ENCODE measurements around the gene CPM. TPM values are rescaled to one million over a fixed set of nuclear protein-coding genes. Genes with fewer than 3 reads are reported as not detected.

Gene CPM
- total and polyA plus RNA-seq, 10 of the 15 experiments (the other 5 are each of a cell fraction or from before 2014, with no cell fraction given): 0.06 to 1.7 (median 0.41) TPM

DNA sequence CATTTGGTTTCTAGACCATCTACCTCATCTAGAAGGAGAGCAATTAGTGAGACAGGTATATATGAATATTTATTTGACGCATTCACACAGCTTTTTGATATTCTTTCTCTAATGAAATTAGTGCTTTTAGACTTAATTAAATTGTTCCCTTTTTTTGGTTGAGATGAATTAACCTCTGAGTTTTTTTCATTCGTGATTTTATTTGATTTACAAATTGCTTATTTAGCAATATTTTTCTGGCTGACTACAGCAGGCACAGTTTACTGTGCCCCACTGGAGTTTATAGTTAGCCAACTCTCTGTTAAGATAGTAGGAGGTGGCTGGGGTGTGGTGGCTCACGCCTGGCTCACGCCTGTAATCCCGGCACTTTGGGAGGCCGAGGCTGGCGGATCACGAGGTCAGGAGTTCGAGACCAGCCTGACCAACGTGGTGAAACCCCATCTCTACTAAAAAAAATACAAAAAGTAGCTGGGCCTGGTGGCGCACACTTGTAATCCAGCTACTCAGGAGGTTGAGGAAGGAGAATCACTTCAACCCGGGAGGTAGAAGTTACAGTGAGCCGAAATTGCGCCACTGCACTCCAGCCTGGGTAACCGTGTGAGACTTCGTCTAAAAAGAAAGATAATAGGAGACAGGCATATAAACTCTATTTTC is 108.2 kb downstream of the CPM start:
- RAD21 ChIA-PET (ENCODE audit: unreplicated experiment): no interaction called here

More for the DNA sequence above, 108.2 kb downstream of the CPM start:
- peaks cover 12% of the 10 kb centered on the region for H3K79me2 ChIP-seq (ENCODE audit: control insufficient read depth, insufficient read depth, low read length)
- in situ Hi-C loops (cut with MboI): no loop called here
- intact Hi-C loops (cut with micrococcal nuclease; ENCODE audit: unreplicated experiment): no loop called here
- CTCF ChIA-PET: interaction anchor here (0.8 to 1.3 kb wide), 3 partner anchors 9 to 12 kb away, joined by 3 to 4 read pairs (median 4); no protein-coding TSS in a partner anchor
- no peak overlapping the region for H2AFZ ChIP-seq (ENCODE audit: control insufficient read depth, low read depth, low read length)
- H3K9ac ChIP-seq (ENCODE audit: control insufficient read depth, insufficient read depth, low read length): no peak overlapping the region
- H3K4me1 ChIP-seq (ENCODE audit: control insufficient read depth, insufficient read depth, low read length): no peaks in the 10 kb centered on the region
- H3K4me2 ChIP-seq (ENCODE audit: control insufficient read depth, insufficient read depth): no peak overlapping the region
- no TSS peak for BruUV-seq (replicated peaks)
- SMC1A ChIA-PET (ENCODE audit: uncharacterized antibody, unreplicated experiment): no interaction called here
- POLR2A ChIA-PET: interaction anchor here (1.2 kb wide), 1 partner anchor 10 kb away, joined by 3 read pairs; no protein-coding TSS in a partner anchor
- 99% methylated on average over 16 of the region's 16 CpGs for WGBS (ENCODE audit: insufficient coverage, insufficient replicate concordance, low lambda C conversion rate, missing lambda C conversion rate)
- no peaks in the 10 kb centered on the region for H3K27me3 ChIP-seq (replicated peaks in 1 of 2; ENCODE audit: control insufficient read depth in 2 of 2, insufficient read depth in 2 of 2, low read length in 1 of 2)
- no peak overlapping the region for H3K4me3 ChIP-seq
- no peaks in the 10 kb centered on the region for H4K20me1 ChIP-seq (ENCODE audit: control insufficient read depth, insufficient read depth)
- H3K9me3 ChIP-seq (replicated peaks; ENCODE audit: control insufficient read depth, insufficient read depth, low read length): no peaks in the 10 kb centered on the region
- TF ChIP-seq SMAD5 (IDR thresholded peaks at IDR 0.05; ENCODE audit: low read depth) (no peak), POLR2A (IDR thresholded peaks at IDR 0.05; ENCODE audit: low read depth, low read length) (no peak), ETV6 (conservative IDR thresholded peaks at IDR 0.05 in 1 of 2, IDR thresholded peaks at IDR 0.05 in 1 of 2; ENCODE audit: borderline replicate concordance in 1 of 2, low read depth in 1 of 2) (no peak), JUNB (IDR thresholded peaks at IDR 0.05) (no peak), MEF2B (IDR thresholded peaks at IDR 0.05; ENCODE audit: partially characterized antibody, poor library complexity, severe bottlenecking) (no peak), YY1 (IDR thresholded peaks at IDR 0.05; ENCODE audit: low read depth, low read length) (no peak), NBN (IDR thresholded peaks at IDR 0.05) (no peak), SMC3 (IDR thresholded peaks at IDR 0.05; ENCODE audit: borderline replicate concordance, low read length) (no peak), ZNF384 (IDR thresholded peaks at IDR 0.05; ENCODE audit: borderline replicate concordance, low read depth, low read length) (no peak), TCF7 (IDR thresholded peaks at IDR 0.05; ENCODE audit: borderline replicate concordance) (no peak), FOXM1 (IDR thresholded peaks at IDR 0.05; ENCODE audit: low read depth, low read length) (no peak), RB1 (IDR thresholded peaks at IDR 0.05; ENCODE audit: borderline replicate concordance) (no peak), SREBF2 (IDR thresholded peaks at IDR 0.05; ENCODE audit: low read length) (no peak)
- TF ChIP-seq, protein P1, sequence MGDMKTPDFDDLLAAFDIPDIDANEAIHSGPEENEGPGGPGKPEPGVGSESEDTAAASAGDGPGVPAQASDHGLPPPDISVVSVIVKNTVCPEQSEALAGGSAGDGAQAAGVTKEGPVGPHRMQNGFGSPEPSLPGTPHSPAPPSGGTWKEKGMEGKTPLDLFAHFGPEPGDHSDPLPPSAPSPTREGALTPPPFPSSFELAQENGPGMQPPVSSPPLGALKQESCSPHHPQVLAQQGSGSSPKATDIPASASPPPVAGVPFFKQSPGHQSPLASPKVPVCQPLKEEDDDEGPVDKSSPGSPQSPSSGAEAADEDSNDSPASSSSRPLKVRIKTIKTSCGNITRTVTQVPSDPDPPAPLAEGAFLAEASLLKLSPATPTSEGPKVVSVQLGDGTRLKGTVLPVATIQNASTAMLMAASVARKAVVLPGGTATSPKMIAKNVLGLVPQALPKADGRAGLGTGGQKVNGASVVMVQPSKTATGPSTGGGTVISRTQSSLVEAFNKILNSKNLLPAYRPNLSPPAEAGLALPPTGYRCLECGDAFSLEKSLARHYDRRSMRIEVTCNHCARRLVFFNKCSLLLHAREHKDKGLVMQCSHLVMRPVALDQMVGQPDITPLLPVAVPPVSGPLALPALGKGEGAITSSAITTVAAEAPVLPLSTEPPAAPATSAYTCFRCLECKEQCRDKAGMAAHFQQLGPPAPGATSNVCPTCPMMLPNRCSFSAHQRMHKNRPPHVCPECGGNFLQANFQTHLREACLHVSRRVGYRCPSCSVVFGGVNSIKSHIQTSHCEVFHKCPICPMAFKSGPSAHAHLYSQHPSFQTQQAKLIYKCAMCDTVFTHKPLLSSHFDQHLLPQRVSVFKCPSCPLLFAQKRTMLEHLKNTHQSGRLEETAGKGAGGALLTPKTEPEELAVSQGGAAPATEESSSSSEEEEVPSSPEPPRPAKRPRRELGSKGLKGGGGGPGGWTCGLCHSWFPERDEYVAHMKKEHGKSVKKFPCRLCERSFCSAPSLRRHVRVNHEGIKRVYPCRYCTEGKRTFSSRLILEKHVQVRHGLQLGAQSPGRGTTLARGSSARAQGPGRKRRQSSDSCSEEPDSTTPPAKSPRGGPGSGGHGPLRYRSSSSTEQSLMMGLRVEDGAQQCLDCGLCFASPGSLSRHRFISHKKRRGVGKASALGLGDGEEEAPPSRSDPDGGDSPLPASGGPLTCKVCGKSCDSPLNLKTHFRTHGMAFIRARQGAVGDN (IDR thresholded peaks at IDR 0.05): no peak
- TF ChIP-seq, protein P2, sequence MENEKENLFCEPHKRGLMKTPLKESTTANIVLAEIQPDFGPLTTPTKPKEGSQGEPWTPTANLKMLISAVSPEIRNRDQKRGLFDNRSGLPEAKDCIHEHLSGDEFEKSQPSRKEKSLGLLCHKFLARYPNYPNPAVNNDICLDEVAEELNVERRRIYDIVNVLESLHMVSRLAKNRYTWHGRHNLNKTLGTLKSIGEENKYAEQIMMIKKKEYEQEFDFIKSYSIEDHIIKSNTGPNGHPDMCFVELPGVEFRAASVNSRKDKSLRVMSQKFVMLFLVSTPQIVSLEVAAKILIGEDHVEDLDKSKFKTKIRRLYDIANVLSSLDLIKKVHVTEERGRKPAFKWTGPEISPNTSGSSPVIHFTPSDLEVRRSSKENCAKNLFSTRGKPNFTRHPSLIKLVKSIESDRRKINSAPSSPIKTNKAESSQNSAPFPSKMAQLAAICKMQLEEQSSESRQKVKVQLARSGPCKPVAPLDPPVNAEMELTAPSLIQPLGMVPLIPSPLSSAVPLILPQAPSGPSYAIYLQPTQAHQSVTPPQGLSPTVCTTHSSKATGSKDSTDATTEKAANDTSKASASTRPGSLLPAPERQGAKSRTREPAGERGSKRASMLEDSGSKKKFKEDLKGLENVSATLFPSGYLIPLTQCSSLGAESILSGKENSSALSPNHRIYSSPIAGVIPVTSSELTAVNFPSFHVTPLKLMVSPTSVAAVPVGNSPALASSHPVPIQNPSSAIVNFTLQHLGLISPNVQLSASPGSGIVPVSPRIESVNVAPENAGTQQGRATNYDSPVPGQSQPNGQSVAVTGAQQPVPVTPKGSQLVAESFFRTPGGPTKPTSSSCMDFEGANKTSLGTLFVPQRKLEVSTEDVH (IDR thresholded peaks at IDR 0.05; ENCODE audit: low read depth, partially characterized antibody): no peak
- TF ChIP-seq, protein P3, sequence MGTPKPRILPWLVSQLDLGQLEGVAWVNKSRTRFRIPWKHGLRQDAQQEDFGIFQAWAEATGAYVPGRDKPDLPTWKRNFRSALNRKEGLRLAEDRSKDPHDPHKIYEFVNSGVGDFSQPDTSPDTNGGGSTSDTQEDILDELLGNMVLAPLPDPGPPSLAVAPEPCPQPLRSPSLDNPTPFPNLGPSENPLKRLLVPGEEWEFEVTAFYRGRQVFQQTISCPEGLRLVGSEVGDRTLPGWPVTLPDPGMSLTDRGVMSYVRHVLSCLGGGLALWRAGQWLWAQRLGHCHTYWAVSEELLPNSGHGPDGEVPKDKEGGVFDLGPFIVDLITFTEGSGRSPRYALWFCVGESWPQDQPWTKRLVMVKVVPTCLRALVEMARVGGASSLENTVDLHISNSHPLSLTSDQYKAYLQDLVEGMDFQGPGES (IDR thresholded peaks at IDR 0.05): no peak
- TF ChIP-seq, protein P4, sequence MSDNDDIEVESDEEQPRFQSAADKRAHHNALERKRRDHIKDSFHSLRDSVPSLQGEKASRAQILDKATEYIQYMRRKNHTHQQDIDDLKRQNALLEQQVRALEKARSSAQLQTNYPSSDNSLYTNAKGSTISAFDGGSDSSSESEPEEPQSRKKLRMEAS (IDR thresholded peaks at IDR 0.05; ENCODE audit: low read depth, low read length): no peak
- ATAC-seq (no peak), FAIRE-seq (no peak), DNase-seq (ENCODE audit: low read depth, low spot score) (no peak)
- peaks cover 11 to 55% of the 10 kb centered on the region in 2 experiments for H3K36me3 ChIP-seq (ENCODE audit: control insufficient read depth in 2 of 2, insufficient read depth in 2 of 2, low read length in 1 of 2)
- H3K27ac ChIP-seq (ENCODE audit: control insufficient read depth, insufficient read depth): no peak overlapping the region

Measured in GM12878 (cell line).